ENCODE measurements around the gene TK2.

Gene TK2

DNA sequence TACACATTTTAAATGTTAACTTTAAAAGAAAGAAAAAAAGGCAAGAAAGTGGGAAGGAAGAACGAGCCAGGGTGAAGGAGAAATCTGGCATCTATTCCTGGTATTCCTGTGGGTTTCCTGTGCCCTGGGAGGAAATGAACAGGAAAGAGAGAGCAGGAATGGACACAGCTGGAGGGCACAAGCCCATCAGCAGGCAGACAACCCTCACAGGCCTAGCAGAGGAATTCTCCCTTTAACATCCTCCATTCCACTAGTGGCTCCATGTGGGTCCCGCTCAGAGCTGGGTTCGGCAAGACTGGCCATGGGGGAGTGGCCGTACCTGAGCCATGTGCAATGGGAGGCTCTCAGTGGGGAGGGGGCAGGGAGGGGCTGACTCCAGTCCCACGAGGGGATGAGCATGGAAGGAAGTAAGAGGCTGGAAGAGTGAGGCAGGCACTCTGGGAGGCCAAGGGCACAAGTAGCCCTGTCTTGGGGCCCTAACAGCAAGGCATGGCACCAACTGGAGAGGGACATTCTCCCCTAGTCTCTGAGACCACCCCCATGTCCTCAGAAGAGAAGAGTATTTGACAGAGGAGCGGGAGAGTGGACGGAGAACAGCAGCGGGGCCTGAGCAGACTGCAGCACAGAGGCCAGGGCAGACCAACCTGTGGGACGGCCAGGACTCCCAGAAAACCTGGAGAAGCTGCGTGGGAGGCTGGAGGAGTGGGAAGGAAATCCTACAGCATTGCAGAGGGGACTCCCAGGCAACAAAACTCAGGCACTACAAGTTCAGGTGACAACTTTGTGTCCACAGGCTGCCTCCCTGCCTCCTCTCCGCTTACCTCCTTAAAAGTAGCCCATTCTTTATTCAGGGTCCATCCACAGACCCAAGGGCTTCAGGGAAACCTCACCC is 30.2 kb downstream of the TK2 start:
- H3K4me2 ChIP-seq (ENCODE audit: low read depth, low read length, poor library complexity, severe bottlenecking) = no peak overlapping the region
- peaks cover 76% of the 10 kb centered on the region for H3K4me1 ChIP-seq (ENCODE audit: insufficient read depth, low read length, poor library complexity, severe bottlenecking)
- peaks cover 19% of the 10 kb centered on the region for H3F3A ChIP-seq (ENCODE audit: low read depth)
- H3K4me3 ChIP-seq (ENCODE audit: low read length, poor library complexity, severe bottlenecking) = no peak overlapping the region
- peaks cover 8% of the 10 kb centered on the region; the same call in 1 of the 2 replicates for H3K79me2 ChIP-seq (ENCODE audit: insufficient read depth, low read length)
- TF ChIP-seq EZH2phosphoT487 (IDR thresholded peaks at IDR 0.05; ENCODE audit: borderline replicate concordance) = no peak
- TF ChIP-seq, protein P1, sequence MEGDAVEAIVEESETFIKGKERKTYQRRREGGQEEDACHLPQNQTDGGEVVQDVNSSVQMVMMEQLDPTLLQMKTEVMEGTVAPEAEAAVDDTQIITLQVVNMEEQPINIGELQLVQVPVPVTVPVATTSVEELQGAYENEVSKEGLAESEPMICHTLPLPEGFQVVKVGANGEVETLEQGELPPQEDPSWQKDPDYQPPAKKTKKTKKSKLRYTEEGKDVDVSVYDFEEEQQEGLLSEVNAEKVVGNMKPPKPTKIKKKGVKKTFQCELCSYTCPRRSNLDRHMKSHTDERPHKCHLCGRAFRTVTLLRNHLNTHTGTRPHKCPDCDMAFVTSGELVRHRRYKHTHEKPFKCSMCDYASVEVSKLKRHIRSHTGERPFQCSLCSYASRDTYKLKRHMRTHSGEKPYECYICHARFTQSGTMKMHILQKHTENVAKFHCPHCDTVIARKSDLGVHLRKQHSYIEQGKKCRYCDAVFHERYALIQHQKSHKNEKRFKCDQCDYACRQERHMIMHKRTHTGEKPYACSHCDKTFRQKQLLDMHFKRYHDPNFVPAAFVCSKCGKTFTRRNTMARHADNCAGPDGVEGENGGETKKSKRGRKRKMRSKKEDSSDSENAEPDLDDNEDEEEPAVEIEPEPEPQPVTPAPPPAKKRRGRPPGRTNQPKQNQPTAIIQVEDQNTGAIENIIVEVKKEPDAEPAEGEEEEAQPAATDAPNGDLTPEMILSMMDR (conservative IDR thresholded peaks at IDR 0.05; ENCODE audit: low read length) = no peak
- H3K9ac ChIP-seq (ENCODE audit: low read depth, low read length, poor library complexity, severe bottlenecking) = no peak overlapping the region
- no peaks in the 10 kb centered on the region for H4K20me1 ChIP-seq (ENCODE audit: insufficient read depth, low read length, poor library complexity, severe bottlenecking)
- no peaks in the 10 kb centered on the region for H3K9me3 ChIP-seq (ENCODE audit: insufficient read depth, low read depth, low read length)
- no peaks in the 10 kb centered on the region; the same call in 1 of the 2 replicates for H3K36me3 ChIP-seq (ENCODE audit: insufficient read depth, low read length)
- H3K9me2 ChIP-seq (replicated peaks; ENCODE audit: low read depth, low read length) = no peaks in the 10 kb centered on the region
- no peak overlapping the region for H2AFZ ChIP-seq (ENCODE audit: low read length)
- H3K27me3 ChIP-seq (ENCODE audit: insufficient read depth, low read length, poor library complexity, severe bottlenecking) = no peaks in the 10 kb centered on the region

GRCh38 chr16:66517586-66518263 is 32.2 kb downstream of the TK2 start:
- Histone ChIP-seq H3K4me2 (ENCODE audit: low read depth, low read length, poor library complexity, severe bottlenecking) (peak overlapping the region; percentile 76), H3K4me3 (ENCODE audit: low read length, poor library complexity, severe bottlenecking) (peak overlapping the region; percentile 60), H3K4me1 (ENCODE audit: insufficient read depth, low read length, poor library complexity, severe bottlenecking) (peaks cover 57% of the 10 kb centered on the region)

DNA sequence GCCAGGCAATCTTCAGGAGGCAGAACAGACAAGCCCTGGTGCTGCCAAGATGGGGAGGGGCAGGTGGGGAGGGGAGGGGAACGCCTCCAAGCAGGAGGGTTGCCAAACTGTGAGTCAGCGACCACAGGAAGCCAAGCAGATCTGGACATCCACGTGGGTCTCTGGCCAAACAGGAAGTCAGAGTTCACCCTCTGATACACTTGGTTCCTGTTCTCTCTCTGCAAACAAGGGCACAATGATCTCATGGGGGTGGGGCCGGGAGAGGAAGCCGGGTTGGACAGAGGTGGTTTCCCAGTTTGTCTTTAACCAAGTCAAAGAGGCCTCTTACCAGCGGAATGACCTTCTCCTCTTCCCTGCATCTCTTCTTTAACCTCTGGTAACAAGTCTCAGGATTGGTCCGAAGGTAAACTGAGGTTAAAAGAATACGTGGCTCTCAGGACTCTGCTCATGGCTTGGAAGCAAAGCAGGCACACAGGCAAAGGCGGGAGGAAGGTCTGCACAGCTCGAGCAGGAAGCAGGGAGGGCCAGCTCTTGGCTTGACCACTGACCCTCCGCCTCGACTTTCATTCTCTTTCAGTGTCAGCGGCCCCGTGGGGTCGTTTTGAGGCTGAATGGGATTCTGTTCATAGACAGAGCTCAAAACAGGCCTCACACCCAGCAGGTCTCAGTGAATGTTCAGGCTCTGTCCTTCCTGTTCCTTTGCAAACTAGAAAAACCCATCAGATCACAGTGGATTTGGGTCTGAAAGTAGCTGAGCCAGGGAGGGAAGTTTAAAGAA is 32.9 kb downstream of the TK2 start:
- no peaks in the 10 kb centered on the region for H4K20me1 ChIP-seq (ENCODE audit: insufficient read depth, low read length, poor library complexity, severe bottlenecking)
- no peaks in the 10 kb centered on the region for H3K27me3 ChIP-seq (ENCODE audit: insufficient read depth, low read length, poor library complexity, severe bottlenecking)
- TF ChIP-seq, protein P1 (conservative IDR thresholded peaks at IDR 0.05; ENCODE audit: low read length) = no peak
- no peak for TF ChIP-seq EZH2phosphoT487 (IDR thresholded peaks at IDR 0.05; ENCODE audit: borderline replicate concordance)
- peaks cover 8% of the 10 kb centered on the region; the same call in 1 of the 2 replicates for H3K79me2 ChIP-seq (ENCODE audit: insufficient read depth, low read length)
- H3F3A ChIP-seq (ENCODE audit: low read depth) = peaks cover 6% of the 10 kb centered on the region; the same call in 1 of the 2 replicates
- peak overlapping the region; percentile 10; the same call in 1 of the 2 replicates for H2AFZ ChIP-seq (ENCODE audit: low read length)
- peak overlapping the region; percentile 75 for H3K9ac ChIP-seq (ENCODE audit: low read depth, low read length, poor library complexity, severe bottlenecking)
- H3K36me3 ChIP-seq (ENCODE audit: insufficient read depth, low read length) = no peaks in the 10 kb centered on the region; the same call in 1 of the 2 replicates
- H3K4me1 ChIP-seq (ENCODE audit: insufficient read depth, low read length, poor library complexity, severe bottlenecking) = peaks cover 54% of the 10 kb centered on the region
- peak overlapping the region; percentile 60 for H3K4me3 ChIP-seq (ENCODE audit: low read length, poor library complexity, severe bottlenecking)
- H3K4me2 ChIP-seq (ENCODE audit: low read depth, low read length, poor library complexity, severe bottlenecking) = peak overlapping the region; percentile 76
- H3K9me2 ChIP-seq (replicated peaks; ENCODE audit: low read depth, low read length) = no peaks in the 10 kb centered on the region
- no peaks in the 10 kb centered on the region for H3K9me3 ChIP-seq (ENCODE audit: insufficient read depth, low read depth, low read length)

More at GRCh38 chr16:66517586-66518263, 32.2 kb downstream of the TK2 start:
- peaks cover 8% of the 10 kb centered on the region; the same call in 1 of the 2 replicates for H3K79me2 ChIP-seq (ENCODE audit: insufficient read depth, low read length)
- H3F3A ChIP-seq (ENCODE audit: low read depth) = peaks cover 6% of the 10 kb centered on the region; the same call in 1 of the 2 replicates
- no peaks in the 10 kb centered on the region for H3K9me3 ChIP-seq (ENCODE audit: insufficient read depth, low read depth, low read length)
- peak overlapping the region; percentile 75 for H3K9ac ChIP-seq (ENCODE audit: low read depth, low read length, poor library complexity, severe bottlenecking)
- no peak for TF ChIP-seq EZH2phosphoT487 (IDR thresholded peaks at IDR 0.05; ENCODE audit: borderline replicate concordance)
- TF ChIP-seq, protein P1 (conservative IDR thresholded peaks at IDR 0.05; ENCODE audit: low read length) = no peak
- H3K9me2 ChIP-seq (replicated peaks; ENCODE audit: low read depth, low read length) = no peaks in the 10 kb centered on the region
- no peaks in the 10 kb centered on the region for H4K20me1 ChIP-seq (ENCODE audit: insufficient read depth, low read length, poor library complexity, severe bottlenecking)
- H3K27me3 ChIP-seq (ENCODE audit: insufficient read depth, low read length, poor library complexity, severe bottlenecking) = no peaks in the 10 kb centered on the region
- no peaks in the 10 kb centered on the region; the same call in 1 of the 2 replicates for H3K36me3 ChIP-seq (ENCODE audit: insufficient read depth, low read length)
- no peak overlapping the region for H2AFZ ChIP-seq (ENCODE audit: low read length)

All from Loucy (cell line).